CD4-positive, alpha-beta T cell (primary cell): ENCODE results near the gene BRPF3. TPM values are rescaled to one million over a fixed set of nuclear protein-coding genes. Genes with fewer than 3 reads are reported as not detected.

Source experiments
- ATAC-seq: fragments of 200-7000 bp; cut with Tn5 transposase; one replicate; pipeline ENCODE4 v1.10.0; 2022; ENCODE audit warnings: mild to moderate bottlenecking; ENCODE audit not compliant: poor library complexity
- CTCF ChIA-PET: fragments of 350-600 bp; sonication (Branson Sonifier 250); formaldehyde crosslinking; loops from one replicate; lab custom pipeline; 2021; ENCODE audit warnings: antibody characterized with exemption, inconsistent platforms; lab: Charles Lee
- POLR2A ChIA-PET: fragments of 350-600 bp; sonication (Branson Sonifier 250); formaldehyde crosslinking; loops from one replicate; lab custom pipeline; 2021; ENCODE audit warnings: antibody characterized with exemption, inconsistent platforms; lab: Charles Lee
- DNase-seq, 14 experiments: peaks; one replicate each; pipeline ENCODE4 v3.0.0-alpha.2; 2013 to 2020; ENCODE audit warnings: mixed read lengths in 2 of 14
- H3K27ac ChIP-seq, 2 donors: one replicate each; pipeline versions ENCODE4 v1.5.1 to v1.7.0; 2013; ENCODE audit warnings: low read length in 2 of 2, low read depth in 1 of 2, mild to moderate bottlenecking in 1 of 2
- H3K27me3 ChIP-seq, 2 experiments: 1 replicate in 1 of 2; 2 replicates in 1 of 2; pipeline versions ENCODE4 v1.6.1 to v1.7.0; 2013; ENCODE audit warnings: low read length in 2 of 2, control low read depth in 1 of 2, mild to moderate bottlenecking in 1 of 2, moderate library complexity in 1 of 2; ENCODE audit not compliant: insufficient read depth in 2 of 2, control insufficient read depth in 1 of 2
- H3K36me3 ChIP-seq: one replicate; pipeline ENCODE4 v1.6.1; 2013; ENCODE audit warnings: low read length, control low read depth; ENCODE audit not compliant: insufficient read depth
- H3K4me1 ChIP-seq: one replicate; pipeline ENCODE4 v1.6.1; 2013; ENCODE audit warnings: low read length, control low read depth; ENCODE audit not compliant: insufficient read depth
- H3K4me3 ChIP-seq: one replicate; pipeline ENCODE4 v1.5.1; 2013; ENCODE audit warnings: mild to moderate bottlenecking, low read length, moderate library complexity
- H3K9me3 ChIP-seq, 2 experiments: 1 replicate in 1 of 2; 2 replicates in 1 of 2; pipeline versions ENCODE4 v1.6.1 to v1.7.0; 2013; ENCODE audit warnings: low read length in 2 of 2, mild to moderate bottlenecking in 2 of 2, control low read depth in 1 of 2, moderate library complexity in 1 of 2; ENCODE audit not compliant: control insufficient read depth in 1 of 2, insufficient read depth in 1 of 2
- H3K27ac Mint-ChIP-seq: one replicate; pipeline ENCODE4 v1.8.0; 2020; ENCODE audit warnings: mixed read lengths
- H3K27me3 Mint-ChIP-seq: one replicate; pipeline ENCODE4 v1.8.0; 2021; ENCODE audit warnings: mixed read lengths
- H3K36me3 Mint-ChIP-seq: one replicate; pipeline ENCODE4 v1.8.0; 2021; ENCODE audit warnings: low read depth, mixed read lengths
- H3K4me1 Mint-ChIP-seq: one replicate; pipeline ENCODE4 v1.8.0; 2021; ENCODE audit warnings: low read depth, mixed read lengths
- H3K4me3 Mint-ChIP-seq: one replicate; pipeline ENCODE4 v1.8.0; 2020; ENCODE audit warnings: mild to moderate bottlenecking, mixed read lengths
- H3K9me3 Mint-ChIP-seq: one replicate; pipeline ENCODE4 v1.8.0; 2020; ENCODE audit warnings: mixed read lengths
- intact Hi-C, 2 experiments: fragments of 100-400 bp; cut with DNase I in 1 of 2; cut with micrococcal nuclease in 1 of 2; formaldehyde crosslinking; loops; one replicate each; pipeline versions ENCODE4 v1.15.1 to v1.9.0; 2023 to 2025; cut with DNase I, micrococcal nuclease
- polyA plus RNA-seq, 2 donors: library from polyadenylated mRNA; unstranded; fragments of 120-200 nt; gene quantifications; one replicate each; pipeline ENCODE4 v1.2.1, GENCODE V29; 2013
- total RNA-seq, 174 experiments: library from RNA in 2 of 174; stranded (reverse) in 2 of 174; gene quantifications; one replicate each; pipeline ENCODE4 v1.2.3 and lab custom pipeline; 2021 to 2026
- TF ChIP-seq, protein P1 (sequence below): fragments of 200-600 bp; IDR thresholded peaks from one replicate; pipeline ENCODE4 v1.8.0; 2022; ENCODE audit warnings: antibody characterized with exemption, mild to moderate bottlenecking

The BRPF3 gene
- total RNA-seq (10 to 100 TPM; 39.0 to 41.6 TPM), total RNA-seq (lab: John Stamatoyannopoulos, UW) (15.7 to 86.7 (median 31.5) reads per million in 172 experiments)
- 20.5 TPM for polyA plus RNA-seq (2013, experiment 1 of 2)
- polyA plus RNA-seq (2013, experiment 2 of 2): 24.1 TPM

- POLR2A ChIA-PET: interaction anchor here (0.9 to 2.6 kb wide), 13 partner anchors 8 to 938 kb away, joined by 3 to 19 read pairs (median 6); partner anchors contain the start of genes MAPK13 and MAPK14
- peaks cover 22% of the 10 kb centered on the region for H3K36me3 Mint-ChIP-seq
These were observed at the start of gene BRPF3 for GRCh38 chr6:36196113-36196879. TSS of gene BRPF3 (plus strand) at chr6:36196744. CDS start at chr6:36200323, 3,579 bp downstream.

DNA sequence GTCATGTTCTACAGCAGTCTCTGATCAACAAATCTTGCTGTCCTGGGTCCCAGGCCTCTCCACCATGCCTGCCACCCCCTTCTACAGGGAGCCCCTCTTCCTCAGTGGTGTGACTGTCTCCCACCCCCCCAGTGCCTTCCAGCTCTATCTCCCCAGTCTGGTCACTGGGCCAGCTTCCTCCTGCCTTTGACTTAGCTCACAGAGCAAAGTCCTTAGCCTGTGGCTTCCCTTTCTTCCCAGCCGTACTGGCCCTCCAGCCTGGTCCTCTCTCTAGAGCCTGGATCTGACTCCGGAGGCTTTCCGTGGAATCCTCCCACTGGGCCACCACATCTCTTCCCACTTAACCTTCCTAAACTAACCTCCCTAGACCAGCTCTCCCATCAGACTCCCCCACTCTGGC is 49.2 kb upstream of the BRPF3 start:
- Mint-ChIP-seq H3K4me3 (no peak overlapping the region), H3K27ac (no peak overlapping the region)

More at GRCh38 chr6:36196113-36196879, at the start of gene BRPF3:
- Histone ChIP-seq H3K9me3 (no peaks in the 10 kb centered on the region), H3K4me3 (peak within 1 kb of the TSS; percentile 68), H3K27ac (peak within 1 kb of the TSS; percentile 75 to 79), H3K27me3 (no peaks in the 10 kb centered on the region), H3K36me3 (peaks cover 12% of the 10 kb centered on the region), H3K4me1 (peaks cover 40% of the 10 kb centered on the region)
- ATAC-seq (peak; percentile 59), DNase-seq (peak; percentile 58 to 90 (median 72))
- CTCF ChIA-PET: interaction anchor here (1.1 to 2.1 kb wide), 6 partner anchors 8 to 169 kb away, joined by 3 to 7 read pairs (median 4); partner anchors contain the start of gene MAPK14
- peak within 1 kb of the TSS; percentile 96 for H3K27ac Mint-ChIP-seq
- TF ChIP-seq, protein P1, sequence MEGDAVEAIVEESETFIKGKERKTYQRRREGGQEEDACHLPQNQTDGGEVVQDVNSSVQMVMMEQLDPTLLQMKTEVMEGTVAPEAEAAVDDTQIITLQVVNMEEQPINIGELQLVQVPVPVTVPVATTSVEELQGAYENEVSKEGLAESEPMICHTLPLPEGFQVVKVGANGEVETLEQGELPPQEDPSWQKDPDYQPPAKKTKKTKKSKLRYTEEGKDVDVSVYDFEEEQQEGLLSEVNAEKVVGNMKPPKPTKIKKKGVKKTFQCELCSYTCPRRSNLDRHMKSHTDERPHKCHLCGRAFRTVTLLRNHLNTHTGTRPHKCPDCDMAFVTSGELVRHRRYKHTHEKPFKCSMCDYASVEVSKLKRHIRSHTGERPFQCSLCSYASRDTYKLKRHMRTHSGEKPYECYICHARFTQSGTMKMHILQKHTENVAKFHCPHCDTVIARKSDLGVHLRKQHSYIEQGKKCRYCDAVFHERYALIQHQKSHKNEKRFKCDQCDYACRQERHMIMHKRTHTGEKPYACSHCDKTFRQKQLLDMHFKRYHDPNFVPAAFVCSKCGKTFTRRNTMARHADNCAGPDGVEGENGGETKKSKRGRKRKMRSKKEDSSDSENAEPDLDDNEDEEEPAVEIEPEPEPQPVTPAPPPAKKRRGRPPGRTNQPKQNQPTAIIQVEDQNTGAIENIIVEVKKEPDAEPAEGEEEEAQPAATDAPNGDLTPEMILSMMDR: peak; percentile 28
- peaks cover 54% of the 10 kb centered on the region for H3K4me1 Mint-ChIP-seq
- H3K4me3 Mint-ChIP-seq: peak within 1 kb of the TSS; percentile 96
- intact Hi-C loops: loop anchor here (1.0 to 2.0 kb wide), 5 partner anchors 65 to 169 kb away; partner anchors contain the start of genes MAPK13 (in 1 of the 2) and MAPK14 (in 1 of the 2)
- no peaks in the 10 kb centered on the region for H3K9me3 Mint-ChIP-seq
- H3K27me3 Mint-ChIP-seq: no peaks in the 10 kb centered on the region

GRCh38 chr6:36149476-36149875 is 47.1 kb upstream of the BRPF3 start:
- DNase-seq: no peak
- Histone ChIP-seq H3K36me3 (no peaks in the 10 kb centered on the region), H3K4me3 (no peak overlapping the region), H3K27me3 (no peaks in the 10 kb centered on the region), H3K27ac (no peak overlapping the region), H3K4me1 (peaks cover 18% of the 10 kb centered on the region), H3K9me3 (peaks cover 3 to 7% of the 10 kb centered on the region in 2 experiments)
- no peaks in the 10 kb centered on the region for H3K27me3 Mint-ChIP-seq
- intact Hi-C loops: no loop called here
- TF ChIP-seq, protein P1: no peak
- ChIA-PET POLR2A (no interaction called here), CTCF (no interaction called here)
- no peaks in the 10 kb centered on the region for H3K9me3 Mint-ChIP-seq
- no peak overlapping the region for H3K27ac Mint-ChIP-seq
- H3K4me3 Mint-ChIP-seq: no peak overlapping the region
- no peaks in the 10 kb centered on the region for H3K36me3 Mint-ChIP-seq
- no peak for ATAC-seq
- peaks cover 12% of the 10 kb centered on the region for H3K4me1 Mint-ChIP-seq

More for the DNA sequence above, 49.2 kb upstream of the BRPF3 start:
- no peak overlapping the region for H3K4me3 ChIP-seq
- TF ChIP-seq, protein P1: no peak
- Mint-ChIP-seq H3K4me1 (peaks cover 14% of the 10 kb centered on the region), H3K27me3 (no peaks in the 10 kb centered on the region), H3K9me3 (no peaks in the 10 kb centered on the region), H3K36me3 (peaks cover 2% of the 10 kb centered on the region)
- DNase-seq (no peak), ATAC-seq (no peak)
- peaks cover 3 to 7% of the 10 kb centered on the region in 2 experiments for H3K9me3 ChIP-seq
- peaks cover 18% of the 10 kb centered on the region for H3K4me1 ChIP-seq
- intact Hi-C loops: no loop called here
- ChIA-PET CTCF (no interaction called here), POLR2A (interaction anchor here (2.5 kb wide), 1 partner anchor 16 kb away, joined by 9 read pairs; no protein-coding TSS in a partner anchor)
- no peaks in the 10 kb centered on the region for H3K27me3 ChIP-seq
- no peak overlapping the region for H3K27ac ChIP-seq
- H3K36me3 ChIP-seq: no peaks in the 10 kb centered on the region
